ENCODE measurements around the gene PARD3B. TPM values are rescaled to one million over a fixed set of nuclear protein-coding genes. Genes with fewer than 3 reads are reported as not detected.

PARD3B gene
- total RNA-seq, 1 experiment from 2014 or later, result 3.9 TPM

DNA sequence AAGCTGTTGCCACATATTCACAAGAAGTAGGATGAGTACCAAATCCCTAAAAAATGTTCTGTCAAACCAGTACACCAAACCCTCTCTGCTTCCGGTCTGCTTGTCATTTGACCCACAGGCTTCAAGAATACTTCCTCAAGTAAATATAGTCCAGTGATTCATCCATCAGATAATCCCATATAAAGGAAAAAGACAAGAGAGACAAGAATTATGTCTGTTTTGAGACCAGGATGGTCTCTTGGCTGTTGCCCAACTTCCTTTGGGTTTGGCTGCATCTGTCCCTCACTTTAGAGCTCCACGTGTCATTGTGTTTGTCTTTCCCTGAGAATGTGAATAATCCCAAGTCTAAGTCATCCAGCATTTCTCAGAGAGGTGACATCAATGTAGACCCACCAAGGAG, 1045.5 kb downstream of the PARD3B start:
- intact Hi-C loops (cut with micrococcal nuclease), result no loop called here
- peak; percentile 77 for DNase-seq
- H2AFZ ChIP-seq (ENCODE audit: low read length), result no peak overlapping the region

DNA sequence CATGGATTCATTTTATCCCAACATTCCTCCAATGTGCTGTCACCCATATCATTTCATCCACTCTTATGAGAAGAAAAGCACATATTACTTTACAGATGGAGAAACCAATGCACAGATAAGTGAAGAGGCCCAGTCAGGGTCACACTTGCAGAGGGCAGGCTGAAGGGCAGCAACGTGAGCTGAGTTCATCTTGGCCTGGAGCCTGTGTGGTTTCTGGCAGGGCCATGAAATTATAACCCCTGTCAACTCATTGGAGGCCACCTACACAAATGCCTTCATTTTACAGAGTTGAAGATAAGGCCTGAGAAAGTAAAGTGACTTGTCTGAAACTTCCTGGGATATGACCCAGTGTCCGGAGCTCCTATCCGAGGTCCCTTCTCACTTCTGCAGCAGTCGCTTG, 1048.6 kb downstream of the PARD3B start:
- H3K9me3 ChIP-seq (ENCODE audit: low read length), result no peaks in the 10 kb centered on the region

More for the DNA sequence above, 1045.5 kb downstream of the PARD3B start:
- no peak overlapping the region for H3K9ac ChIP-seq (ENCODE audit: low read length)
- H3K36me3 ChIP-seq (ENCODE audit: low read depth, low read length), result no peaks in the 10 kb centered on the region
- ChIA-PET POLR2A (ENCODE audit: unreplicated experiment) (no interaction called here), CTCF (no interaction called here)
- H3F3A ChIP-seq (ENCODE audit: low read length, unreplicated experiment), result no peaks in the 10 kb centered on the region
- H3K79me2 ChIP-seq (ENCODE audit: low read length), result no peaks in the 10 kb centered on the region
- TF ChIP-seq, protein P1, sequence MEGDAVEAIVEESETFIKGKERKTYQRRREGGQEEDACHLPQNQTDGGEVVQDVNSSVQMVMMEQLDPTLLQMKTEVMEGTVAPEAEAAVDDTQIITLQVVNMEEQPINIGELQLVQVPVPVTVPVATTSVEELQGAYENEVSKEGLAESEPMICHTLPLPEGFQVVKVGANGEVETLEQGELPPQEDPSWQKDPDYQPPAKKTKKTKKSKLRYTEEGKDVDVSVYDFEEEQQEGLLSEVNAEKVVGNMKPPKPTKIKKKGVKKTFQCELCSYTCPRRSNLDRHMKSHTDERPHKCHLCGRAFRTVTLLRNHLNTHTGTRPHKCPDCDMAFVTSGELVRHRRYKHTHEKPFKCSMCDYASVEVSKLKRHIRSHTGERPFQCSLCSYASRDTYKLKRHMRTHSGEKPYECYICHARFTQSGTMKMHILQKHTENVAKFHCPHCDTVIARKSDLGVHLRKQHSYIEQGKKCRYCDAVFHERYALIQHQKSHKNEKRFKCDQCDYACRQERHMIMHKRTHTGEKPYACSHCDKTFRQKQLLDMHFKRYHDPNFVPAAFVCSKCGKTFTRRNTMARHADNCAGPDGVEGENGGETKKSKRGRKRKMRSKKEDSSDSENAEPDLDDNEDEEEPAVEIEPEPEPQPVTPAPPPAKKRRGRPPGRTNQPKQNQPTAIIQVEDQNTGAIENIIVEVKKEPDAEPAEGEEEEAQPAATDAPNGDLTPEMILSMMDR (conservative IDR thresholded peaks at IDR 0.05; ENCODE audit: low read depth, low read length), result no peak
- TF ChIP-seq EZH2phosphoT487 (IDR thresholded peaks at IDR 0.05; ENCODE audit: borderline replicate concordance, low read length) (no peak), EZH2 (IDR thresholded peaks at IDR 0.05; ENCODE audit: low read length, unreplicated experiment) (no peak)
- H3K4me2 ChIP-seq (ENCODE audit: low read length), result no peak overlapping the region
- no peaks in the 10 kb centered on the region for H4K20me1 ChIP-seq (ENCODE audit: low read length)
- BruUV-seq (replicated peaks), result no TSS peak
- H3K27me3 ChIP-seq (ENCODE audit: low read length), result no peaks in the 10 kb centered on the region
- no peaks in the 10 kb centered on the region for H3K9me2 ChIP-seq (replicated peaks; ENCODE audit: low read length)
- H3K4me3 ChIP-seq (ENCODE audit: low read length), result no peak overlapping the region
- H3K27ac ChIP-seq (ENCODE audit: low read length), result no peak overlapping the region
- peaks cover 10% of the 10 kb centered on the region for H3K4me1 ChIP-seq (ENCODE audit: insufficient read depth, low read length)
- peak; percentile 71 for ATAC-seq
- no peaks in the 10 kb centered on the region for H3K9me3 ChIP-seq (ENCODE audit: low read length)

DNA sequence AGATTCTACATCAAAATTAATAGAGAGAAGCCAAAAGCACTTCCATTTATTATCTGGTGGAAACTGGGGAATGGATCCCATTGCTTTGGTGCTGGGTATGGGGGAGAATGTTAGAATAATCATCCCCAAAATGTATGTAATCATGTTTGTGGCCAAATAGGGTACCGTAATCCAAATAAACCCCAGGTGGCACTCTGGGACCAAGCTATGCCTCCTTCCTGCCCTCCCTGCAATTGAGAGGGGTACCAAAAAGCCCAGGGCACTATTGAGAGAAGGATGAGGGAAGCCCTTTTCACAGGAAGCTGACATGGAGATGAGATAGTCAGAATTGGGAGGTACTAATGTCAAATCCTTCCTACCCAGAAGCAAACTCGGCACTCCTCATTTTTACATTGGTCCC, 1051.3 kb downstream of the PARD3B start:
- Histone ChIP-seq H3K9me3 (ENCODE audit: low read length) (no peaks in the 10 kb centered on the region), H3K4me2 (ENCODE audit: low read length) (no peak overlapping the region), H3F3A (ENCODE audit: low read length, unreplicated experiment) (no peaks in the 10 kb centered on the region), H3K9me2 (replicated peaks; ENCODE audit: low read length) (no peaks in the 10 kb centered on the region), H2AFZ (ENCODE audit: low read length) (no peak overlapping the region), H3K79me2 (ENCODE audit: low read length) (no peaks in the 10 kb centered on the region), H3K4me1 (ENCODE audit: insufficient read depth, low read length) (peaks cover 2% of the 10 kb centered on the region), H3K9ac (ENCODE audit: low read length) (no peak overlapping the region), H3K27me3 (ENCODE audit: low read length) (peaks cover 5% of the 10 kb centered on the region; the same call in 1 of the 2 replicates), H3K4me3 (ENCODE audit: low read length) (no peak overlapping the region), H3K36me3 (ENCODE audit: low read depth, low read length) (no peaks in the 10 kb centered on the region), H4K20me1 (ENCODE audit: low read length) (no peaks in the 10 kb centered on the region), H3K27ac (ENCODE audit: low read length) (no peak overlapping the region)
- ChIA-PET POLR2A (ENCODE audit: unreplicated experiment) (no interaction called here), CTCF (no interaction called here)
- TF ChIP-seq, protein P1 (conservative IDR thresholded peaks at IDR 0.05; ENCODE audit: low read depth, low read length), result 0 out of 2 replicates have a peak, but pooled peaks have one; percentile 23
- TF ChIP-seq EZH2 (IDR thresholded peaks at IDR 0.05; ENCODE audit: low read length, unreplicated experiment) (no peak), EZH2phosphoT487 (IDR thresholded peaks at IDR 0.05; ENCODE audit: borderline replicate concordance, low read length) (no peak)
- no peak for ATAC-seq
- intact Hi-C loops (cut with micrococcal nuclease), result no loop called here
- no TSS peak for BruUV-seq (replicated peaks)
- DNase-seq, result no peak

More for the DNA sequence above, 1048.6 kb downstream of the PARD3B start:
- CTCF ChIA-PET, result no interaction called here
- Histone ChIP-seq H3F3A (ENCODE audit: low read length, unreplicated experiment) (no peaks in the 10 kb centered on the region), H2AFZ (ENCODE audit: low read length) (no peak overlapping the region), H3K4me1 (ENCODE audit: insufficient read depth, low read length) (peaks cover 10% of the 10 kb centered on the region), H3K4me2 (ENCODE audit: low read length) (no peak overlapping the region), H4K20me1 (ENCODE audit: low read length) (no peaks in the 10 kb centered on the region), H3K27me3 (ENCODE audit: low read length) (peaks cover 5% of the 10 kb centered on the region; the same call in 1 of the 2 replicates), H3K36me3 (ENCODE audit: low read depth, low read length) (no peaks in the 10 kb centered on the region), H3K9ac (ENCODE audit: low read length) (no peak overlapping the region), H3K4me3 (ENCODE audit: low read length) (no peak overlapping the region), H3K27ac (ENCODE audit: low read length) (no peak overlapping the region), H3K9me2 (replicated peaks; ENCODE audit: low read length) (no peaks in the 10 kb centered on the region), H3K79me2 (ENCODE audit: low read length) (no peaks in the 10 kb centered on the region)
- POLR2A ChIA-PET (ENCODE audit: unreplicated experiment), result no interaction called here
- intact Hi-C loops (cut with micrococcal nuclease), result no loop called here
- no TSS peak for BruUV-seq (replicated peaks)
- no peak for ATAC-seq
- TF ChIP-seq EZH2phosphoT487 (IDR thresholded peaks at IDR 0.05; ENCODE audit: borderline replicate concordance, low read length) (no peak), EZH2 (IDR thresholded peaks at IDR 0.05; ENCODE audit: low read length, unreplicated experiment) (no peak)
- TF ChIP-seq, protein P1 (conservative IDR thresholded peaks at IDR 0.05; ENCODE audit: low read depth, low read length), result no peak
- DNase-seq, result no peak

All from PC-3 (cell line).